H1 (cell line): Measurements from ENCODE around the gene NRXN2. TPM values are rescaled to one million over a fixed set of nuclear protein-coding genes. Genes with fewer than 3 reads are reported as not detected.

ENCODE experiments used
- polyA plus RNA-seq, 7 experiments: library from polyadenylated mRNA; depleted of rRNA in 3 of 7; stranded (reverse) in 5 of 7; unstranded in 2 of 7; fragments of >200 nt in 5 of 7; fragments of 200-250 nt in 2 of 7; gene quantifications; 1 replicate in 5 of 7; 2 replicates in 1 of 7; 4 replicates in 1 of 7; pipeline versions ENCODE4 v1.2.1 to v1.2.3, GENCODE V29; 2011 to 2013; ENCODE audit warnings: missing spikeins in 2 of 7, mixed read lengths in 2 of 7
- total RNA-seq: library from RNA; stranded (reverse); fragmentation: NEBNext Ultra II Directional; extraction: Animal tissue kit (Norgen Biotek cat#: 25700); gene quantifications from 2 replicates; pipeline ENCODE4 v1.2.1, GENCODE V29; 2021

The NRXN2 gene
- total and polyA plus RNA-seq, 2 of the 8 experiments (the other 6 are each of a cell fraction or from before 2014, with no cell fraction given), result 1.3 to 11.5 TPM

Other genes with a start within 250 kb of the NRXN2 start
- gene SLC22A11, start 167.3 kb downstream of the NRXN2 start, total RNA-seq, result not detected in 2 replicates
- 0.05 TPM in 1 of 2 replicates, not detected in the other for gene SLC22A11, start 167.3 kb downstream of the NRXN2 start, polyA plus RNA-seq (2011; rRNA removed)
- gene SLC22A12, start 132.0 kb downstream of the NRXN2 start, total RNA-seq, result not detected in 2 replicates
- gene SLC22A12, start 132.0 kb downstream of the NRXN2 start, polyA plus RNA-seq (2011; rRNA removed), result not detected in 2 replicates
- gene RASGRP2, start 20.9 kb upstream of the NRXN2 start, total RNA-seq, result 37.9 and 40.6 TPM in 2 replicates
- 45.7 and 50.4 TPM in 2 replicates for gene RASGRP2, start 20.9 kb upstream of the NRXN2 start, polyA plus RNA-seq (2011; rRNA removed)
- 9.6 and 9.7 TPM in 2 replicates for gene PYGM, start 36.8 kb upstream of the NRXN2 start, total RNA-seq
- gene PYGM, start 36.8 kb upstream of the NRXN2 start, polyA plus RNA-seq (2011; rRNA removed), result 10.0 and 15.2 TPM in 2 replicates
- 353 and 365 TPM in 2 replicates for gene SF1, start 55.3 kb upstream of the NRXN2 start, total RNA-seq
- 72.7 and 110 TPM in 2 replicates for gene SF1, start 55.3 kb upstream of the NRXN2 start, polyA plus RNA-seq (2011; rRNA removed)
- gene MAP4K2, start 80.0 kb upstream of the NRXN2 start, total RNA-seq, result 20.7 and 24.0 TPM in 2 replicates
- 20.1 and 25.3 TPM in 2 replicates for gene MAP4K2, start 80.0 kb upstream of the NRXN2 start, polyA plus RNA-seq (2011; rRNA removed)
- 56.3 and 56.9 TPM in 2 replicates for gene MEN1, start 87.4 kb upstream of the NRXN2 start, total RNA-seq
- gene MEN1, start 87.4 kb upstream of the NRXN2 start, polyA plus RNA-seq (2011; rRNA removed), result 47.2 and 78.5 TPM in 2 replicates
- gene CDC42BPG, start 121.5 kb upstream of the NRXN2 start, total RNA-seq, result 10.6 and 12.3 TPM in 2 replicates
- gene CDC42BPG, start 121.5 kb upstream of the NRXN2 start, polyA plus RNA-seq (2011; rRNA removed), result 3.7 and 6.7 TPM in 2 replicates
- 36.9 and 42.9 TPM in 2 replicates for gene EHD1, start 155.4 kb upstream of the NRXN2 start, total RNA-seq
- gene EHD1, start 155.4 kb upstream of the NRXN2 start, polyA plus RNA-seq (2011; rRNA removed), result 31.5 and 54.0 TPM in 2 replicates
- 20.9 and 22.1 TPM in 2 replicates for gene ATG2A, start 194.0 kb upstream of the NRXN2 start, total RNA-seq
- 12.1 and 19.8 TPM in 2 replicates for gene ATG2A, start 194.0 kb upstream of the NRXN2 start, polyA plus RNA-seq (2011; rRNA removed)
- gene PPP2R5B, start 201.5 kb upstream of the NRXN2 start, total RNA-seq, result 5.1 and 5.8 TPM in 2 replicates
- 4.9 and 6.3 TPM in 2 replicates for gene PPP2R5B, start 201.5 kb upstream of the NRXN2 start, polyA plus RNA-seq (2011; rRNA removed)
- gene GPHA2, start 212.7 kb upstream of the NRXN2 start, total RNA-seq, result 0.97 and 1.5 TPM in 2 replicates
- 4.4 and 5.4 TPM in 2 replicates for gene GPHA2, start 212.7 kb upstream of the NRXN2 start, polyA plus RNA-seq (2011; rRNA removed)
- gene MAJIN, start 248.9 kb upstream of the NRXN2 start, total RNA-seq, result not detected in 2 replicates
- not detected in 2 replicates for gene MAJIN, start 248.9 kb upstream of the NRXN2 start, polyA plus RNA-seq (2011; rRNA removed)